GM10248 (cell line): Measurements from ENCODE around the gene TMEM106B.

Source experiments
- CTCF ChIA-PET: fragments of 300-600 bp; sonication (Branson Sonifier 250); formaldehyde crosslinking; extraction: SDS; loops from one replicate; lab custom pipeline; 2021; ENCODE audit warnings: antibody characterized with exemption; lab: Yijun Ruan, JAX
- POLR2A ChIA-PET: fragments of 350-650 bp; sonication (Branson Sonifier 250); formaldehyde crosslinking; extraction: SDS; loops from one replicate; lab custom pipeline; 2020; ENCODE audit warnings: antibody characterized with exemption; lab: Yijun Ruan, JAX
- DNase-seq: peaks from one replicate; pipeline ENCODE4 v3.0.0; 2012; ENCODE audit errors: extremely low spot score
- TF ChIP-seq, protein P1 (sequence below): IDR thresholded peaks from 2 replicates; pipeline ENCODE4 v1.5.1; 2012; ENCODE audit warnings: mild to moderate bottlenecking, low read depth; ENCODE audit errors: extremely low read depth, missing control alignments, control extremely low read depth

TMEM106B gene

GRCh38 chr7:12235970-12236369 lies 24.9 kb downstream of the TMEM106B start:
- POLR2A ChIA-PET = no interaction called here
- CTCF ChIA-PET = no interaction called here

DNA sequence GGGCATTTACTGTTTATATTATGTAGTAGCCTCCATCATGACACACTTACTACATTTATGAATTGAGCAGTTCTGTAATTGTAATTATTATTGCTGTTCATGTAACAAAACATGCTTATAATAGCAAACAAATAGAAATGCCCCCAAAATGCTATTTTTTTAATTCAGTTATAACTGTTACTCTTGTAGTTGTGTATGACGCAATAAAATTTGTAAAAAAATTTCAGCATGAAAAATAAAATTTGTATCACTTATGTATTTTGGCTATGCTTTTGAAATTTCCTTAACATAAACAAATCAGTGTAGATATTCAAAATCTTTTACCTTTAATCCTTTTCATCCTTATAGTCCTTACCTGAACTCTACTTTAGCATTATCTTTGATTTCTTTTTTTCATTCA lies 25.9 kb downstream of the TMEM106B start:
- CTCF ChIA-PET = no interaction called here
- POLR2A ChIA-PET = no interaction called here
- TF ChIP-seq, protein P1, sequence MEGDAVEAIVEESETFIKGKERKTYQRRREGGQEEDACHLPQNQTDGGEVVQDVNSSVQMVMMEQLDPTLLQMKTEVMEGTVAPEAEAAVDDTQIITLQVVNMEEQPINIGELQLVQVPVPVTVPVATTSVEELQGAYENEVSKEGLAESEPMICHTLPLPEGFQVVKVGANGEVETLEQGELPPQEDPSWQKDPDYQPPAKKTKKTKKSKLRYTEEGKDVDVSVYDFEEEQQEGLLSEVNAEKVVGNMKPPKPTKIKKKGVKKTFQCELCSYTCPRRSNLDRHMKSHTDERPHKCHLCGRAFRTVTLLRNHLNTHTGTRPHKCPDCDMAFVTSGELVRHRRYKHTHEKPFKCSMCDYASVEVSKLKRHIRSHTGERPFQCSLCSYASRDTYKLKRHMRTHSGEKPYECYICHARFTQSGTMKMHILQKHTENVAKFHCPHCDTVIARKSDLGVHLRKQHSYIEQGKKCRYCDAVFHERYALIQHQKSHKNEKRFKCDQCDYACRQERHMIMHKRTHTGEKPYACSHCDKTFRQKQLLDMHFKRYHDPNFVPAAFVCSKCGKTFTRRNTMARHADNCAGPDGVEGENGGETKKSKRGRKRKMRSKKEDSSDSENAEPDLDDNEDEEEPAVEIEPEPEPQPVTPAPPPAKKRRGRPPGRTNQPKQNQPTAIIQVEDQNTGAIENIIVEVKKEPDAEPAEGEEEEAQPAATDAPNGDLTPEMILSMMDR = no peak
- no peak for DNase-seq

More at GRCh38 chr7:12235970-12236369, 24.9 kb downstream of the TMEM106B start:
- DNase-seq = no peak
- TF ChIP-seq, protein P1 = no peak

GRCh38 chr7:12239806-12240205 lies 28.7 kb downstream of the TMEM106B start:
- TF ChIP-seq, protein P1 = no peak
- ChIA-PET POLR2A (no interaction called here), CTCF (interaction anchor here (1.2 to 1.4 kb wide), 3 partner anchors 11 to 29 kb away, joined by 3 to 5 read pairs (median 3); partner anchors contain the start of gene TMEM106B)
- DNase-seq = no peak

DNA sequence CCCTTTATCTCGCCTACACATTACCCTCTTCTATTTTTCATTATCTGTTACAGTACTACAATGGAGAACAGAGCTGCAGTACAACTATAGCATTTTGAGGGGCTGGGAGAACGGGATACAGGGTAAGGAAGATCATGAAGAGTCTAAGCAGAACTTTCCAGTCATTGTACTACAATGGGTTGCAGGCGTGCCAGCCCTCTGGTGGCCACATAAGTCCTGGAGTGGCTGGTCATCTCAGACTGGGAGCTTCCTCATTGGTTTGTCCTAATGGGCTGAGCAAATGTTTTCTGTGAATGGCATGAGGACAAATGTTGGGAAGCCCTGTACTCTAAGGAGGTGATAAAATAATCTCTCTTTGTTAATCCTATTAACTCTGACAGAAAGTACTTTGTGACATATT lies 33.0 kb downstream of the TMEM106B start:
- ChIA-PET POLR2A (no interaction called here), CTCF (interaction anchor here (1.1 to 1.3 kb wide), 2 partner anchors 50 to 96 kb away, joined by 3 read pairs; no protein-coding TSS in a partner anchor)
- TF ChIP-seq, protein P1 = no peak
- no peak for DNase-seq

DNA sequence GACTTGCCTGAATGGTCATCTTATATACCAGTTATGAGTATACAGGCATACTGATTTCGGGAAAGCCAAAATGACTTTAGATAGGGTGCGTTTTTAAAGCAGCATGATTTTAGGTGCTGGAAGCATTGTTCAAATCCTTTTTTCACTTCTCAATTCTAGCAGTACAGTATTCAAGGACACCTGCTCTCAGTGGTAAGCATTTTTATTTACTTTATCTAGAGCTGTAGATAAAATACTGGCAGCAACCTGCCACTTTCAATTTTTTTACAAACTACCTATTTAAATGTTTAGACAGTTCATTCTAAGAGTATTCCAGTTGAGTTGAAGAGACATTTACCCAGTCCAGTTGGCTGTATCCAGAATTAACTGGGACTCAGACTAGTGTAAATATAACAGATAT lies 33.6 kb downstream of the TMEM106B start:
- ChIA-PET POLR2A (no interaction called here), CTCF (interaction anchor here (1.1 to 1.3 kb wide), 2 partner anchors 49 to 96 kb away, joined by 3 read pairs; no protein-coding TSS in a partner anchor)
- no peak for DNase-seq
- TF ChIP-seq, protein P1 = no peak

- DNase-seq = no peak
- POLR2A ChIA-PET = no interaction called here
- CTCF ChIA-PET = no interaction called here
- TF ChIP-seq, protein P1 = no peak
Measured at GRCh38 chr7:12249706-12250105, 38.6 kb downstream of the TMEM106B start.
